ENCODE results near the gene ADORA2A. TPM values are rescaled to one million over a fixed set of nuclear protein-coding genes. Genes with fewer than 3 reads are reported as not detected.

The ADORA2A gene
- total RNA-seq, 1 experiment from 2014 or later: 7.6 TPM

GRCh38 chr22:24435861-24436371 lies 8.5 kb downstream of the ADORA2A start:
- Mint-ChIP-seq H3K27me3 (ENCODE audit: low read depth) (no peaks in the 10 kb centered on the region), H3K27ac (no peak overlapping the region; the same call in 1 of the 2 replicates), H3K4me1 (no peaks in the 10 kb centered on the region), H3K9me3 (no peaks in the 10 kb centered on the region), H3K4me3 (no peak overlapping the region), H3K36me3 (no peaks in the 10 kb centered on the region)
- DNase-seq (ENCODE audit: low spot score) (no peak), ATAC-seq (no peak)
- ChIA-PET CTCF (interaction anchor here (0.6 to 5.2 kb wide), 5 partner anchors 14 to 86 kb away, joined by 3 to 51 read pairs (median 5); no protein-coding TSS in a partner anchor), POLR2A (no interaction called here)
- TF ChIP-seq FOXJ3 (CRISPR knock-in tag; IDR thresholded peaks at IDR 0.05; ENCODE audit: borderline replicate concordance): no peak

GRCh38 chr22:24436553-24436952 lies 9.2 kb downstream of the ADORA2A start:
- Mint-ChIP-seq H3K4me3 (no peak overlapping the region), H3K27me3 (ENCODE audit: low read depth) (no peaks in the 10 kb centered on the region), H3K9me3 (no peaks in the 10 kb centered on the region), H3K4me1 (no peaks in the 10 kb centered on the region), H3K36me3 (no peaks in the 10 kb centered on the region; the same call in 1 of the 2 replicates), H3K27ac (no peak overlapping the region)
- ChIA-PET POLR2A (no interaction called here), CTCF (interaction anchor here (2.4 to 5.2 kb wide), 2 partner anchors 14 to 85 kb away, joined by 11 to 51 read pairs; no protein-coding TSS in a partner anchor)
- no peak for DNase-seq (ENCODE audit: low spot score)
- no peak for ATAC-seq
- TF ChIP-seq TEAD4 (CRISPR knock-in tag; IDR thresholded peaks at IDR 0.05): no peak
- TF ChIP-seq FOXK1 (CRISPR knock-in tag; IDR thresholded peaks at IDR 0.05): no peak
- no peak for TF ChIP-seq ZNF416 (CRISPR knock-in tag; IDR thresholded peaks at IDR 0.05)
- TF ChIP-seq E2F1 (CRISPR knock-in tag; IDR thresholded peaks at IDR 0.05): no peak
- no peak for TF ChIP-seq ATF2 (CRISPR knock-in tag; IDR thresholded peaks at IDR 0.05; ENCODE audit: borderline replicate concordance, low read depth)

- Mint-ChIP-seq H3K27me3 (ENCODE audit: low read depth) (no peaks in the 10 kb centered on the region), H3K4me1 (no peaks in the 10 kb centered on the region), H3K27ac (no peak overlapping the region), H3K36me3 (no peaks in the 10 kb centered on the region; the same call in 1 of the 2 replicates), H3K9me3 (no peaks in the 10 kb centered on the region), H3K4me3 (no peak overlapping the region)
- DNase-seq (ENCODE audit: low spot score) (no peak), ATAC-seq (no peak)
- POLR2A ChIA-PET: no interaction called here
- CTCF ChIA-PET: interaction anchor here (5.2 kb wide), 1 partner anchor 15 kb away, joined by 51 read pairs; no protein-coding TSS in a partner anchor
- TF ChIP-seq HMGXB4 (CRISPR knock-in tag; IDR thresholded peaks at IDR 0.05) (no peak), ATF2 (CRISPR knock-in tag; IDR thresholded peaks at IDR 0.05; ENCODE audit: borderline replicate concordance, low read depth) (no peak), CDX4 (CRISPR knock-in tag; IDR thresholded peaks at IDR 0.05; ENCODE audit: borderline replicate concordance) (no peak), SMAD4 (CRISPR knock-in tag; IDR thresholded peaks at IDR 0.05) (no peak), ATF1 (CRISPR knock-in tag; IDR thresholded peaks at IDR 0.05) (no peak), JAZF1 (CRISPR knock-in tag; IDR thresholded peaks at IDR 0.05) (no peak), NR2C2 (CRISPR knock-in tag; IDR thresholded peaks at IDR 0.05) (no peak), ZBTB43 (CRISPR knock-in tag; IDR thresholded peaks at IDR 0.05) (no peak), ZNF425 (CRISPR knock-in tag; conservative IDR thresholded peaks at IDR 0.05) (no peak), PREB (CRISPR knock-in tag; IDR thresholded peaks at IDR 0.05; ENCODE audit: borderline replicate concordance) (no peak), CTCF (IDR thresholded peaks at IDR 0.05) (no peak), ZNF396 (CRISPR knock-in tag; IDR thresholded peaks at IDR 0.05; ENCODE audit: borderline replicate concordance) (no peak)
These were observed 9.7 kb downstream of the ADORA2A start for GRCh38 chr22:24437091-24437490.

Measured in WTC11 (cell line).